WI38 (cell line): Measurements from ENCODE around the gene CPLX1.
"Not testable (repeated sequence)": the region's sequence is repeated elsewhere in the genome, so short reads cannot be mapped to it uniquely, and the experiment has no call there.

ENCODE experiments used
- H3K4me3 ChIP-seq: 2 replicates; pipeline ENCODE4 v1.5.1; 2011; ENCODE audit warnings: low read depth, mild to moderate bottlenecking, control low read depth, low read length
- TF ChIP-seq, protein P1 (sequence below): IDR thresholded peaks from 2 replicates; pipeline ENCODE4 v1.5.1; 2012; ENCODE audit warnings: low read depth, mild to moderate bottlenecking, control low read depth, low read length

CPLX1 gene

GRCh38 chr4:784401-785331 is 41.3 kb downstream of the CPLX1 start:
- TF ChIP-seq, protein P1, sequence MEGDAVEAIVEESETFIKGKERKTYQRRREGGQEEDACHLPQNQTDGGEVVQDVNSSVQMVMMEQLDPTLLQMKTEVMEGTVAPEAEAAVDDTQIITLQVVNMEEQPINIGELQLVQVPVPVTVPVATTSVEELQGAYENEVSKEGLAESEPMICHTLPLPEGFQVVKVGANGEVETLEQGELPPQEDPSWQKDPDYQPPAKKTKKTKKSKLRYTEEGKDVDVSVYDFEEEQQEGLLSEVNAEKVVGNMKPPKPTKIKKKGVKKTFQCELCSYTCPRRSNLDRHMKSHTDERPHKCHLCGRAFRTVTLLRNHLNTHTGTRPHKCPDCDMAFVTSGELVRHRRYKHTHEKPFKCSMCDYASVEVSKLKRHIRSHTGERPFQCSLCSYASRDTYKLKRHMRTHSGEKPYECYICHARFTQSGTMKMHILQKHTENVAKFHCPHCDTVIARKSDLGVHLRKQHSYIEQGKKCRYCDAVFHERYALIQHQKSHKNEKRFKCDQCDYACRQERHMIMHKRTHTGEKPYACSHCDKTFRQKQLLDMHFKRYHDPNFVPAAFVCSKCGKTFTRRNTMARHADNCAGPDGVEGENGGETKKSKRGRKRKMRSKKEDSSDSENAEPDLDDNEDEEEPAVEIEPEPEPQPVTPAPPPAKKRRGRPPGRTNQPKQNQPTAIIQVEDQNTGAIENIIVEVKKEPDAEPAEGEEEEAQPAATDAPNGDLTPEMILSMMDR = no peak

GRCh38 chr4:781493-782216 is 44.3 kb downstream of the CPLX1 start:
- TF ChIP-seq, protein P1 = no peak
- H3K4me3 ChIP-seq = peak overlapping the region; percentile 99

More at GRCh38 chr4:784401-785331, 41.3 kb downstream of the CPLX1 start:
- no peak overlapping the region for H3K4me3 ChIP-seq

DNA sequence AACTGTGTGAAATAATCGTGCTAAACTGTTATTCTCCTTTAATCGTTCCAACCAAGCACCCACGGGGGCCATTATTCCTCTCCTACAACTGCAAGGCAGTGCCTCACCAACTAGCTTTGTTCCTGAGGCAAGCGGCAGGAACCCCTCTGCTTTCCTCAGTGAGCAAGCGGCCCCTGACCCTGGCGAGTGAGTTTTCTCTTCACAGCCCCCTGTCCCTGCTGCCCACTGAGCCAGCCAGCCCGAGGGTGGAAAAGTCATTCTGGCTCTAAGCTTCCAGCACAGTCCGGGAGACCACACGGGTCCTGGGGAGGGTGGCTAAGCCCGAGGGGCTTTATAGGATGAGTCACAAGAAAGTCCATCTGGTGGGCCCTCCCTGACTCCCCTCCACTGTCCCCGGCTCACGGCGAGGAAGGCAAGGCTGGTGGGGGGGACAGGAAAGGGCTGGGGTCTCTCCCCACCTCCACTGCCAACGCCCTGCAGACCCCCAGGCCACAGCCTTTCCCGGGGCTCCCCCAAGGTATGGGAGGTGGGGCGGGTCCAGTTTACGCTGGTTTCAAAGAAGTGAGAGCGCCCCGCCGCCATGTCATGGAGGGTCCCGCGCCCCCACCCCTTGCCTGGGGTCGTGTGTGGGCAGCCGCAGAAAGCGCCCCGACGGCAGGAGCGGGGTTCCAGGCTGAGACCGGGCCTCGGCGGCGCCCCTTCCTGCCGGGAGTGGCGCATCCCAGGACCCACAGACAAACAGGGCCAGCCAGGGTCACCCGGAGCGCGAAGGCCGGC is 45.0 kb downstream of the CPLX1 start:
- H3K4me3 ChIP-seq = peak overlapping the region; percentile 99
- TF ChIP-seq, protein P1 = no peak

- peak overlapping the region; percentile 99 for H3K4me3 ChIP-seq
These were observed 45.7 kb downstream of the CPLX1 start for GRCh38 chr4:780255-780654.

DNA sequence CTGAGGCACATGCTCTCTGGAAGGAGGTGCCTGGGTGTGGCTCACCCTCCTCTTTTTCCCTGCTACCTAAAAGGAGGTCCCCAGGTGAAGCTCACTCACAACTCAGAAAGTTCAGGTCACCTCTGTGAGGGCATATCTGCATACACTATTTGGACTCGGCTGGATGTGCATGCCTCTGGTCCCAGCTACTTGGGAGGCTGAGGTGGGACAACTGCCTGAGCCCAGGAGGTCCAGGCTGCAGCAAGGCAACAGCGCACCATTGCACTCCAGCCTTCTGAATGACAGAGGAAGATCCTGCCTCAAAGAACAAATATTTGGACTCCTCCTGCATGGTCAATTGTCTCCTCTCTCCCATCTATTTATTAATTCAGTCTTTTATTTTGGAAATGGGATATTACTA is 46.4 kb downstream of the CPLX1 start:
- no peak overlapping the region for H3K4me3 ChIP-seq
- TF ChIP-seq, protein P1 = no peak

DNA sequence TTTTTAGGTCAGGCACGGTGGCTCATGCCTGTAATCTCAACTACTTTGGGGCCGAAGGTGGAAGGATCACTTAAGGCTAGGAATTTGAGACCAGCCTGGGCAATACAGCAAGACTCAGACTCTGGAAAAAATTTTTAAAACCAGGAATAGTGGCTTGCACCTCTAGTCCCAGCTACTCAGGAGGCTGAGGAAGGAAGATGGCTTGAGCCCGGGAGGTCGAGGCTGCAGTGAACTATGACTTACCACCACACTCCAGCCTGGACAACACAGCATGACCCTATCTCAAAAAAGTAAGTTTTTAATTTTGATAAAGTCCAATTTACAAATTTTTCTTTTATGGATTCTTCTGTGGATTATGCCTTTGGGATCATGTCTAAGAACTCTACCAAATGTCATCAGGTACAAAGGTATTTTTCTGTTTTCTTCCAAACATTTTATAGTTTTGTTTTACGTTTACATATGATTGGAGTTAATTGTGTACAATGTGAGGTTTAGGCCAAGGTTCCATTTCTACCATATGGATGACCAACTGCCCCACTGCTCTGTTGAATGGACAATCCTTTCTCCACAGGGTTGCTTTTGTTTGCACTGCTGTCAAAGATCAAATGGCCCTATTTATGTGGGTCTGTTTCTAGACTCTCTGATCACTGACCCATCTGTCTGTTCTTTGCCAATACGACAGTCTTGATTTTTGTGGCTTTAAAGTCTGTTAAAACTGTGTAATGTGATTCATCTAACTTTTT is 48.2 kb downstream of the CPLX1 start:
- TF ChIP-seq, protein P1 = no peak
- H3K4me3 ChIP-seq = no peak overlapping the region

DNA sequence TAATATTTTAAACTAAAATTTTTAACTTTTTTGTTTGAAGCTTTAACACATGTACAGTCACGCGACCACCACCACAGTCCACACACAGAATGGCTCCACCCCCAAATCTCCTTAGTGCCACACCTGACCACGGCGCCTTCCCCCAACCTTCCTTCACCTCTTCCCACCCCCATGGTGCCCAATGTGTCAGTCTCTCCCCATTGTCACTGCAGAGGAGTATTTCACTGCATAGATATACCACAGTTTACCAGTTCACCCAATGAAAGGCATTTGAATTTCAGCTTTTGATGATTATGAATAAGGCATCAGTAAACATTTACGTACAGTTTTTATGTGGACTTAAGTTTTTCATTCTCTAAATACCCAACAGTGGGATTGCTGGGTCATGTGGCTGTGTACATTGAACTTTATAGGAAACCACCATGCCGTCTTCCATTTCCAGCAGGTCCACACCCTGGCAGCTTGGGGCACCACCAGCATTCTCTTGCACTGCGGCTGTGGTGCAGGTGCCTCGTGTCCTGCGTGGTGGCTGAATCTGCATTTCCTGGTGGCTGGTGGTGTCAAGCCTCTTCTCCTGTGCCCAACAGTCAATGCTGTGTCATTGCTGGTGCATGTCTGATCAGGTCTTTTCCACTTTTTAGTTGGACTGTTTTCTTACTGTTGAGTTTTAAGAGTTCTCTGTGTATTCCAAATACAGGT is 49.0 kb downstream of the CPLX1 start:
- no peak overlapping the region for H3K4me3 ChIP-seq
- TF ChIP-seq, protein P1 = no peak

DNA sequence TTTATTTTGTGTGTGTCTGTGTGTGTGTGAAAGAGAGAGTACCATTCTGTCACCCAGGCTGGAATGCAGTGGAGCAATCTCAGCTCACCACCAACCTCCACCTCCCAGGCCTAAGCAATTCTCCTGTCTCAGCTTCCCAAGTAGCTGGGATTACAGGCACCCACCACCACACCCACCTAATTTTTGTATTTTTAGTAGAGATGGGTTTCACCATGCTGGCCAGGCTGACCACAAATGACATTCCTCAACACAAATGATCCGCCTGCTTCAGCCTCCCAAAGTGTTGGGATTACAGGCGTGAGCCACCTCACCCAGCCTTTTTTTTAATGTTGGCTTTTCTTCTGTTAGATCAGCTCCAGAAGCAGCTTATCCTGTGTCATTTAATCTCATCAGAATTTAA is 50.4 kb downstream of the CPLX1 start:
- not testable (repeated sequence) for H3K4me3 ChIP-seq

DNA sequence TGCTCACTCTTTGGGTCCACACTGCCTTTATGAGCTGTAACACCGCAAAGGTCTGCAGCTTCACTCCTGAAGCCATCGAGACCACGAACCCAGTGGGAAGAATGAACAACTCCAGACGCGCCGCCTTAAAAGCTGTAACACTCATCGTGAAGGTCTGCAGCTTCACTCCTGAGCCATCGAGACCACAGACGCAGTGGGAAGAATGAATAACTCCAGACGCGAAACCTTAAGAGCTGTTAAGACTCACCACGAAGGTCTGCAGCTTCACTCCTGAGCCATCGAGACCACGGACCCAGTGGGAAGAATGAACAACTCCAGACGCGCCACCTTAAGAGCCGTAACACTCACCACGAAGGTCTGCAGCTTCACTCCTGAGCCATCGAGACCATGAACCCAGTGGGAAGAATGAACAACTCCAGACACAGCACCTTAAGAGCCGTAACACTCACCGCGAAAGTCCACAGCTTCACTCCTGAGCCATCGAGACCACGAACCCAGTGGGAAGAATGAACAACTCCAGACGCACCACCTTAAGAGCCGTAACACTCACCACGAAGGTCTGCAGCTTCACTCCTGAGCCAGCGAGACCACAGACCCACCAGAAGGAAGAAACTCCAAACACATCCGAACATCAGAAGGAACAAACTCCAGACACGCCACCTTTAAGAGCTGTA is 51.4 kb downstream of the CPLX1 start:
- not testable (repeated sequence) for H3K4me3 ChIP-seq
